Putamen (tissue), 1 donor: Measurements from ENCODE around the gene OTOP1.
"Not testable (repeated sequence)": the region's sequence is repeated elsewhere in the genome, so short reads cannot be mapped to it uniquely, and the experiment has no call there.

Experiments used
- DNase-seq: peaks from one replicate; pipeline ENCODE4 v3.0.0-alpha.2; 2016; ENCODE audit warnings: low spot score

OTOP1 gene

DNA sequence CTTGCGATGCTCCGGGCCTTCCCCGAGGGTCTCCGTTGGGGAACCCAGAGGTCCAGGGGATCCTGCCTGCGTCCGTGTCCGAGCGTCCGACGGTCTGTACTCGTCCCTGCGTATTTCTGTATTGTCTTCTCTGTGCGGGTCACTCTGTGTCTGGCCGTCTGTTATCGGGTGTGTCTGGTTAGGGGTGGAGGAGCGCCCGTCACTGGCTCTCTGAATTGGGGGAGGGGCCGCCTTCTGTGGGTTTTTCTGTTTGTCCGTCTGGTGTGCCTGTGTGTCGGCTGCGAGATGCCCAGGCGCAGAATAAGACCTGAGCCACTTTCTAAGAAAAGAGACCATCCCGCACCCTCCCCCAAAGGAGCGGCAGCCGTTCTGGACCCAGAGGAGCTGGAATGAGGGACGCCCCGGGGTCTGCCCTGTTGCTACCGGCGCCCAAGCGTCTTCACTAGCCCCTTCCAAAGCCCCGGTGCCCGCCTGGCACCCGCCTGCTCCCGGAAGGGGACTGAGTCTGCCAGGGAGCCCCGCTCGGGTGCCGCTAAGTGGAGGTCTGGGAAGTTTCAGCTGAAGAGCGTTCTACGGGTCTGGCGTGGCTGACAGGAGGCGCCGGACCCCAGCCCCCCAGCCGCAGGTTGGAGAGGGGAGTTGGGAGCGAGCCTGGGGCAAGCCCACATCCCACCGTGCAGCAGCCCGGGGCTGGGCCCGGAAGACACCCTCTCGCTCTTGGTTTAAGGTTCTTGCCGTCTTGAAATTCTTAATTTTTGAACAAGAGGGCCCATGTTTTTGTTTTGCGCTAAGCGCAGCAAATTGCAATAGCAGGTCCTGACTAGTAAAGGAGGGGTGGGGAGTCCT is 1.0 kb upstream of the OTOP1 start:
- no peak for DNase-seq

DNA sequence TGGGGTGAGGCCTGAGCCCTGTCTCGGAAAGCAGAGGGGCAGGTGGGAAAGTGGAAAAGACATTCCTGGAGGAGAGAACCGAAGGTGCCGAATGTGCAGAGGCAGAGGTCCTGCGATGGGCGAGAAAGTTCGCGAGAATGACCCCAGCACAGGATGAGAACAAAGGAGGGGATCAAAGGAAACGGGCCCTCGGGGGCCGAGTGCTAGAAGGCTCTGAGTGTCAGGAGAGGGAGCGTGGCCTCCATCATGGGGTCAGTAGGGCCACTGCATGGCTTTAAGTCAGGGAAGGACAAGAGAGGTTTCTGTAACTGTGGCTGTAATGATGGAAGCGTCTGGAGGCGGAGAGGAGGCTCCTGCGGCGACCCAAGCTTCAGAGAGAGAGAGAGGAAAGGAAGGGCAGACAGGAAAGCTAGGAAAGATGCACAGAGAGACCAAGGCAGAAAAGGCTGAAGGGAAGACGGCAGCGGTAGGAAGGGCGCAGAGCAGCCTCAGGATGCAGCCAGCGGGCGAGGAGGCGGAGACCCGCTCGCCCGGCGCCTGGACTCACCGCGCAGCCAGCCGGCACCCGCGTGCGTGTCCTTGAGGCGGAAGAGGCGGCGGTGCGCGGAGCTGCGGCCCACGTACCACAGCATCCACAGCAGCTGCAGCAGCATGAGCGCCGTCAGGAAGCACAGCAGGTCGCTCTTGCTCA is 669 bp downstream of the OTOP1 start:
- DNase-seq: no peak

DNA sequence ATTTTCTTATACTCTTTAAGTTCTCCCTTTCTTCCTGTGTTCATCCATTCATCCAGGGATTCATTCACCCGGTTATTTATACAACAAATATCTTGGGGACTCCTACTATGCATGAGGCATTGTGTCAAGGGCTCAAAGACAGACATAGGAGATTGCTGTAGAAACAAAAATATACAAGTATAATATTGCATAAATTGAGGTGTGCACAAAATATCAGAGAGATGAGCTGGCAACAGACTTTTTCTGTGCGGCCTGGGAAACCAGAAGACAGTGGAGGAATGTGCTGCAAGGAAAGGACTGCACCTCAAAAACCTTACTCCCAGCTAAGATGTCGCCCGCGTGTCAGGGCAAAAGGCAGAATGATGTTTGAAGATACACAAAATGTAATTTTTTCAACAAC is 9.6 kb downstream of the OTOP1 start:
- no peak for DNase-seq

DNA sequence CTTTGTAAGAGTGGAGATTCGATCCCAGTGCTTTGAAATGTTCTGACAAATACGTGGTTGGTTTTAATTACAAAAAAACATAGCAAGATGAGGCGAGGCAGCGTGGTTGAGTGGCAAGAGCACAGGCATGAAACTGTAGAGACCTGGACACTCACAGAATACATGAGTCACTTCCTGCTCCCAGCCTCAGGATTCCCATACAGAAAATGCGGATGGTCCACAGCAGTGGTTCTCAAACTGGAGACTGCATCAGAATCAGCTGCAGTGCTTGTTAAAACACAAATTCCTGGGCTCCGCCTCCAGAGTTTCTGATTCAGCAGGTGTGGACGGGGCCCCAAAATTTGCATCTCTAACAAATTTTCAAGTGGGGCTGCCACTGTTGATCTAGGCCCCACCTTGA is 10.1 kb downstream of the OTOP1 start:
- no peak for DNase-seq

DNA sequence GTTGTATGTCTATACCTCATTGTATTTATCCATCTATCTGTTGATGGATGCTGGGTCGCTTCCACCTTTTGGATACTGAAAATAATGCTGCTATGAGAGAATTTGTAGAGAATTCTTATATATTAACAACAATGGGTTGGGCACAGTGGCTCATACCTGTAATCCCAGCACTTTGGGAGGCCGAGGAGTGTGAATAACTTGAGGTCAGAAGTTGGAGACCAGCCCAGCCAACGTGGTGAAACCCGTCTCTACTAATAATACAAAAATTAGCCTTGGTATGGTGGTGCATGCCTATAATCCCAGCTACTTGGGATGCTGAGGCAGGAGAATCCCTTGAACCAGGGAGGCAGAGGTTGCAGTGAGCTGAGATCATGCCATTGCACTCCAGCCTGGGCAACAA is 13.1 kb downstream of the OTOP1 start:
- DNase-seq: not testable (repeated sequence)

DNA sequence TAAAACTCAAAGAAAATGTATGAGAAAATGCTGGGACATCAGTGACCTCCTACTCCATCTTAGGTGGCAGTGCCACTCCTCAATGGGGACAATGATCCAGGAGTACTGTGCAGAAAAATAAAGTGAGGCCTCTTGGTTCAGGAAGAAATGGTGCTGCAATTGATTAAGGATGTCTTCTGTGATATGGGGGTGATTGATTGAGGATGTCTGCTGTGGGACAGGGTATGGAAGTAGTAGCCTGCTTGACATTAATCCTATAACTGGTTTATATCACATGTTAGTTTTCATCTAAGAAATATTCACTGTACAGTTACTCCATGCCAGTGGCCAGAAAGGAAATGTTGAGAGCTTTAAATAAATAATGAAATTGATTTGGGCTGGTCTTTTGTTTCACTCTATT is 20.5 kb downstream of the OTOP1 start:
- no peak for DNase-seq

DNA sequence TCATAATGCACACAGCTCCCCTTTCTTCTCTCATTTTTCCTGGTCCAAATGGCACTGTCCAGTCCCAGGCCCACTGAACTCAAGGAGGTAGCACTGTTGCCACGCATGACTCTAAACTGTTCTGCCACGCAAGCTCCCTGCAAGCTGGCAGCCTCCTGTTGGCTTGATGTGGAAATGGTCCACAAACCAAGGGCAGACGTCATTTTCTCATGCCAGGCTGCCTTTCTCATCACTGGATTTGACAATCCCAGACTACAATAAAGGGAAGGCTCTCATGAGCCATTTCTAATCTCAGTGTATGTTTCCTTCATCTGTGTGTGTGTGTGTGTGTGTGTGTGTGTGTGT is 22.4 kb downstream of the OTOP1 start:
- no peak for DNase-seq

DNA sequence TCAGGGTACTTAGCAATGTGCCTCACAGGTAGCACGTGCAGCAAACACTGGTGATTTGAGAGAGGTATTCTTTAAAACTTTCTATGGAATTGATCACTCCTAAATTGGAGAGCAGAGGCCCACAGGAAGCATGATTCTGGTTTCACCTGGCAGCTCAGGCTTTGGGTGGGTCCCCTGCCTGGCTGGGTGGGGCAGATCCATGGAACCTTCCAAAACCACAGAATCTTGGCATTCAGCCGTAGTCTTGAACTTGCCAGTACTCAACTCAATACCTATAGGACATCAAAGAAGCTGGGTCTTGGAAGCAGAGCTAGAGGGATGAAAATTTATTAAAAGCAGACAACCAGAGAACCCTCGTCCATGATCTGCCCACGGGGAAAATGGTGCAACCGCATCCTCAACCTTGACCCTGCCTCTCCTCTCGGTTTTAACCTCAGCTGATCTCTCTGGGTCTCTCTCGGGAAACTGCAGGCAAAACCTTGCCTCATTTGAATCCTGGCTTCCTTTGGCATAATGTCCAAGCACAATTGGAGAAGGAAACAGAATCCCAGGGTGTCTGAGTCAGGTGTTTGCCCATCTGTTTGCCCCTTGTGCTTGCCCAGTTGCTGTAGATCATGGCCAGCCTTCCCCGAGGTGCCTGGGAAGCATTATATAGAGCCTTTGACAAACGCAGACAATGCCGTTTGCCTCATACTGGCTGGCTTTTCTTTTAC is 22.9 kb downstream of the OTOP1 start:
- DNase-seq: no peak

DNA sequence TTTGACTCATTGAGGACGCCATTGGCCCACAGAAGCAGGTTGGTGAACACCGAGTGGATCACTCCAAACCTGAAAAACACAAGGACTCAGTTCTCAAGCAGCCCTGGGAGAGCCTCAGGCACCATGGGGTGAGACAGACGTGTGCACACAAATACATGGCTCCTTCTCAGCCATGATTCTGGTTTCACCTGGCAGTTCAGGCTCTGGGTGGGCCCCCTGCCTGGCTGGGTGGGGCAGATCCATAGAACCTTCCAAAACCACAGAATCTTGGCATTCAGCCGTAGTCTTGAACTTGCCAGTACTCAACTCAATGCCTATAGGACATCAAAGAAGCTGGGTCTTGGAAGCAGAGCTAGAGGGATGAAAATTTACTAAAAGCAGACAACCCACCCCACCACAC is 24.2 kb downstream of the OTOP1 start:
- DNase-seq: no peak

DNA sequence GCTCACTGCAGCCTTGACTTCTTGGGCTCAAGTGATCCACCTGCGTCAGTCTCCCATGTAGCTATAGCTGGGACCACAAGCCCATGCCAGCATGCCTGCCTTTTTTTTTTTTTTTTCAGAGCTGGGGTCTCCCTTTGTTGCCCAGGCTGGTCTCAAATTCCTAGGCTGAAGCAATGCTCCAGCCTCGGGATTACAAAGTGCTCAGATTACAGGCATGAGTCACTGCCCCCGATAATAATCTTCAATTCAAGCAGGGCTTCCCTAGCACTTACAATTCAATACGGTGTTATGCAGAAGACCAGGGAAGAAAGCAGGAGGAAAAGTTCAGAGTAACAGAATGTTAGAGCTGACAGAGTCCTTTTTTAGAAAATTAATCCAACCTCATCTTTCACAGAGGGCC is 26.1 kb downstream of the OTOP1 start:
- no peak for DNase-seq

DNA sequence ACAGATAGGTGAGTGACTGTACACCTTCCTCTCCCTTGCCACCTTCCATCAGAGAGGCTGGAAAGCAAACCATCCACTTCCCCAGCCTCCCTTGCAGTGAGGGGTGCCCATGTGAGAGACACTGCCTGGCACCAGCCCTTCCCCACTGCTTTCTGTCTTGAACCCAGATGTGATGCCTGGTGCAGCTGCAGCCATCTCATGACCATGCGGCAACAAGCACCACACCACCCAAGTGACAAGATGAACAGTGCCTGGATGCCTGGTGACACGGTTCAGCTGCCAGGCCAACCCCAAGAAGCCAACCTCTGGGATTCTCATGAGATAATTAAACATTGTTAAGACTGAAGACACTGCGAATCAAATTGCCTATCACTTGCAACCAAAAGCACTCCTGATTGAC is 31.4 kb downstream of the OTOP1 start:
- DNase-seq: no peak

DNA sequence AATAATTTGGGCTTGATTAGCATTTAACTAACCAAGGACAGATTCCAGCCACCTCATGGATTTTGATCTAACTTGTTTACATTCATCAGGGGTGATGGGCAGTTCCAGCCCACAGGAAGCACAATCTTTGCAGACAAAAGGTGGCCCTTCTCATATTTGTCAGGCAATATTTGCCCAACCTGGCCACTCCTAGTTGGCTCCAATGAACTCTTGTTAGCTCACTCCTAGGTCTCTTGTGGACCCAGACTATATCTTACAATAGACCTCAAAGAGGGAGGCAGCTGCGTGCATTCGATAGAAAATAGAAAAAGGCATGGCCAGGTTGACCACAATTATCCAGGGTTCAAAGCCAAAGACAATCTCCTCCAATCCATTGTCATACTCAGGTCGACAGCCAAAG is 38.2 kb downstream of the OTOP1 start:
- DNase-seq: not testable (repeated sequence)

DNA sequence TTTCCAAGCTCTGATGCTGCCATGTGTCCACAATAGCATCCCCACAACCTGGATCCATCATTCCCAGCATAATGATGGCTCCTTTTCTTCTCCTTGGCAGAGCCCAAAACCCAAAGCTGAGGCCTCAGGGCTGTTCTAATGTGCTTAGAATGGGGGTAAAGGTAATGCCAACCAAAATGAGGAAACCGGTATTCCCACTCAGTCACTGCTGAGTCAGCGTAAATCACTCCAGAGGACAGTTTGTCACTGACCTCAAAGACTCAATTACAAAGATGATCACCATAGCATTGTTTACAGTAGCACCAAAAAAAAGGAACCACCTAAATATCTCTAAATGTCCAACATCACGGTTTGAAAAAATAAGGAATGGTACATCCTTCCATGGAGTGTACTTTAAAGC is 41.2 kb downstream of the OTOP1 start:
- DNase-seq: no peak

DNA sequence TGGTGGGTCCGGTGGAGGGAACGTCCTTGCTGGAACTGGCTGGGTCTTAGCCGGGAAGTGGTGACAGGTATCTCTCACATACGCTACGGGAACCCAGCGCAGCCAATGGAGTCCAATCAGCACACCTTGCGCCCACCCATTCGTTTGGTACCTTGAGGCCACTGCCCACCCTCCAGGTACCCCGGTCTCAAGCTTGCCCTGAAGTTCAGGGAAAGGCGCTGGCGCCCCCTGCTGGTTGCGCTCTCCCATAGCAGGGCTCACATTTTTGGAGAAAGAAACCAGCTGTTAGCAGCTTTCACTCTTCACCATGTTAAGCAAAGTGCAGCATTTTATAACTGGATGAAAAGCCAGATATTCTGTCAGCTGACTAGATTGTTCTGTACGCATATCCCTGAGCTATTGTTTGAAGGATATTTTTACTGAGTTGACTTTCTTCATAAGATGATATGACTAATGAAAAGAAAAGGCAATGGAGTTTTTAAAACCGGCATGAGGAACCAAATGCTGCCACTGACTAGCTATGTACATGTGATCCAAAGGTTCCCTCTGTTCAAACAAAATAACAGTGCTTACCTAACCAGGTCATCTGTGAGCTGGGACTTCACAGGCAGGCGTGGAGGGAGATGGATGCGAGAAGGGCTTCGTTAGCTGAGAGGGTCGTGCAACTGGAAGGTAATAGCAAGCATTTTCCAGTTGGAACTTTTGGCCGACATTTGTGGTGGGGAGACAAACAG is 43.7 kb downstream of the OTOP1 start:
- no peak for DNase-seq

DNA sequence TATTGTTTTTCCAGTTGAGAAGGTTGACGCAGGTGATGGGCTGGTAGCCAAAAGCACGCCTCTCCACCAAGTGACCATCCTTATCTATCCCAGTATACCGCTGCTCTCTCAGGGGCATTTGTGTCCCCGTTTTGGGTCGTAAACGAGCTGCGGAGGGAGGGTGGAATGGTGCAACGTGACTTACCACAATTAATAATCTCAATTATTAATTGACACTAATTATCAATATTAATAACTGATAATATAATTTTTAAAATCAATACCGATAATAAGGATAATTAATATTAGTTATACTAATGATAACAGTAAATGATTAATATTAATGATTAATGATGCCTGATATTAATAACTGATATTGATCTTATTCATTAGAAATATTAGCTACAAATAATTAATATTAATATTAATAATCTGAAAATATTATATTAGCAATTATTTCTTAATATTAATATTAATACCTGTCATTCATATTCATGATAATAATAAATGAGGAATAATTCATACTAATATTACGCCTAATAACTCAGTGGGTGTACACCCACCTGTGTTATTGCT is 56.1 kb downstream of the OTOP1 start:
- no peak for DNase-seq

DNA sequence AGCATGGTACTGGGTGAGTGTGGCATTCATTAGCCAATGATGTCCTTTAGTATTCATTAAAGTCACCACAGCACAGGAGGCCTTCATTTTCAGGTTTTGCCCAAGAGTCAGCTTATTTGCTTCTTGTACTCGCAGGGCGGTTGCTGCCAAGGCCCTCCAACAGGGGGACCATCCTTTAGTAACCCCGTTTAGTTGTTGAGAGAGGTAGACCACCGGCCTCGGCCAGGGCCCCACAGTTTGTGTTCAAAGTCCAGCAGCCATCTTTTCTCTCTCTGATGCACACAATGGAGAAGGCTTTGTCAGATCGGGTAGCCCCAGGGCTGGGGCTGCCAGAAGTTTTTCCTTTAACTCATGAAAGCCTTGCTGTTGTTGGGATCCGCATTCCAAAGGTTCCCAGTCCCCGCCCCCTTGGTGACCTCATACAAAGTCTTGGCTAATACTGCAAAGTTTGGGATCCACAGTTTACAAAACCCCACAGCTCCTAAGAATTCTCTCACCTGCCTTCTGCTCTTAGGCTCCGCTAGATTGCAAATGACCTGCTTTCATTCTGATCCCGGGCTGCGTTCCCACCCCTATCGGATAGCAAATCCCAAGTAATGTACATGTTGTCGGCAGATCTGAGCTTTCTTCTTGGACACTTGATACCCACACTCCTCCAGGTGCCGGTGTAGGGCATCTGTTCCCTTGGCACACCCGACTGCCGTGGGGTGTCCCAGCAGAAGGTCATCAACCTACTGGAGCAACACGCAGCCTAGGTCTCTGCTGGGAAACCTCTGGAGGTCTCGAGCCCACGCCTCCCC is 58.5 kb downstream of the OTOP1 start:
- DNase-seq: not testable (repeated sequence)

DNA sequence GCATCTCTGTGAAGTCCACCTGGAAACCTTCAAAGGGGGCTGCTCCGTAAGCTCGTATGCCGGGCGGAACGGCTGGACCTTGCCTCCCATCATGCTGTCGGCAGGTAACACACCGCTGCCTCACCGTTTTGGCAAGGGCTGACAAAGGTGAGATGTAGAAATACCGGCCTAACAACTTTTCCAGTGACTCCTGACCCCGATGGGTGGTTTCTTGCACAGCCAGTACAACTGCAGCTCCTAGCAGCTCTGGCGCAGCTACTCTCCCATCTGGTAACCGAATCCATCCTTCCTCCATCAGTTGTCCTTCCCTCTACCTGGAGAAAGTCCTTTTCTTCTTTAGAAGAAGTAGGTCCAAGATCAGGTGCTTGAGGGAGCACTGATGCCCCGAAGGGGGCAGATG is 59.7 kb downstream of the OTOP1 start:
- not testable (repeated sequence) for DNase-seq

DNA sequence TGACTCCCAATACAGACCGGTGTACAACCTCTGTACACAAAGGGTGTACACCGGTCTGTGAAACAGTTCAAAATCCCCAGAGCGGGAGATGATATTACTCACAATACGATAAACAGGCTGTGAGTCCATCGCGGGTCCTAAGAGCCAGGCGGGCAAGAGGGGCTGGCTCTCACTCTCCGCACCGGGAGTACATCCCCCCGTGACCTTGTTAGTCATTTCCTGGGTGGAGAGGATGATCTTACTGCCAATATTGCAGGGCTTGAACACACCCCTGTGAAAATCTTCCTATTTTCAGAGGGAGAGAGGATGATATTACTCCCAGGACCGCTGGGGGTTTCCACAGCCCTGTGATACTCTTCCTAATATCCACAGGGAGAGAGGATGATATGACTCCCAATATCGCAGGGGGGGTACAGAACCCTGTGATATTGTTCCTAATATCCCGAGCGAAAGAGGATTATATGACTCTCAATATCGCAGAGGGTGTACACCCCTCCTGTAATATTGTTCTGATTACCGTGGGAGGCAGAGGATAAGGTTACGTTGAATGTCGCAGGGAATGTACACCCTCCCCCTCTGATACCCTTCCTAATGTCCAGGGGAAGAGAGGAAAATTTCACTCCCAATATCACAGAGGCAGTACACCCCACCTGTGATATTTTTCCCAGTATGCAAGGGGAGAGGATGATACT is 60.9 kb downstream of the OTOP1 start:
- not testable (repeated sequence) for DNase-seq

DNA sequence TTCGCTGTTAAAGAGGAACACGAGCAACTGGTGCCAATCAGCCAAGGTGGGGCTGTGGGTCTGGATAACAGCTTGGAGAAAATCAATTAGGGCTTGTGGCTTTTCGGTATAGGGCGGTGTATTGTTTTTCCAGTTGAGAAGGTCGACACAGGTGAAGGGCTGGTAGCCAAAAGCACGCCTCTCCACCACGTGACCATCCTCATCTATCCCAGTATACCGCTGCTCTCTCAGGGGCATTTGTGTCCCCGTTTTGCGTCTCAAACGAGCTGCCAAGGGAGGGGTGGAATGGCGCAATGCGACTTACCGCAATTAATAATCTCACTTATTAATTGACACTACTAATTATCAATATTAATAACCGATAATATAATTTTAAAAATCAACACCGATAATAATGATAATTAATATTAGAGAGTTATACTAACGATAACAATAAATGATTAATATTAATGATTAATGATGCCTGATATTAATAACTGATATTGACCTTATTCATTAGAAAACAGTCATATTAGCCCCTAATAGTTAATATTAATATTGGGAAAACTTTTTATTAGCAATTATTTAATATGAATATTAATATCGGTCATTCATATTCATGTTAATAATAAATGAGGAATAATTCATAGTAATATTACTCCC is 62.1 kb downstream of the OTOP1 start:
- DNase-seq: not testable (repeated sequence)

DNA sequence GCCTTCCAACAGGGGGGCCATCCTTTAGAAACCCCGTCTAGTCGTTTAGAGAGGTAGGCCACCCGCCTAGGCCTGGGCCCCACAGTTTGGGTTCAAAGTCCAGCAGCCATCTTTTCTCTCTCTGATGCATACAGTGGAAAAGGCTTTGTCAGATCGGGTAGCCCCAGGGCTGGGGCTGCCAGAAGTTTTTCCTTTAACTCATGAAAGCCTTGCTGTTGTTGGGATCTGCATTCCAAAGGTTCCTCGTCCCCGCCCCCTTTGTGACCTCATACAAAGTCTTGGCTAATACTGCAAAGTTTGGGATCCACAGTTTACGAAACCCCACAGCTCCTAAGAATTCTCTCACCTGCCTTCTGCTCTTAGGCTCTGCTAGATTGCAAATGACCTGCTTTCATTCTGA is 64.5 kb downstream of the OTOP1 start:
- DNase-seq: not testable (repeated sequence)
